ENCODE results near the gene DEFB126.

- TF ChIP-seq CTCF (IDR thresholded peaks at IDR 0.05 in 8 of 11, conservative IDR thresholded peaks at IDR 0.05 in 3 of 11) (no peak), POLR2AphosphoS5 (IDR thresholded peaks at IDR 0.05) (no peak)
Observed at GRCh38 chr20:142290-142689, at the start of gene DEFB126.
